Measurements from ENCODE around the gene HBG1.
"Not testable (repeated sequence)": the region's sequence is repeated elsewhere in the genome, so short reads cannot be mapped to it uniquely, and the experiment has no call there.

HBG1 gene

GRCh38 chr11:5252919-5253265 lies 3.2 kb upstream of the HBG1 start:
- TF ChIP-seq CTCF (IDR thresholded peaks at IDR 0.05; ENCODE audit: insufficient read depth, low read depth, low read length, missing control alignments) = no peak
- DNase-seq (ENCODE audit: low read depth) = no peak
- no peak overlapping the region for H3K4me3 ChIP-seq (ENCODE audit: low read depth, low read length)

- H3K4me3 ChIP-seq (ENCODE audit: low read depth, low read length) = no peak overlapping the region
- TF ChIP-seq CTCF (IDR thresholded peaks at IDR 0.05; ENCODE audit: insufficient read depth, low read depth, low read length, missing control alignments) = no peak
- DNase-seq (ENCODE audit: low read depth) = no peak
Observed at GRCh38 chr11:5252192-5252918, 2.7 kb upstream of the HBG1 start.

GRCh38 chr11:5251746-5252145 lies 2.1 kb upstream of the HBG1 start:
- no peak for TF ChIP-seq CTCF (IDR thresholded peaks at IDR 0.05; ENCODE audit: insufficient read depth, low read depth, low read length, missing control alignments)
- DNase-seq (ENCODE audit: low read depth) = no peak
- H3K4me3 ChIP-seq (ENCODE audit: low read depth, low read length) = no peak overlapping the region

GRCh38 chr11:5250543-5251204 lies 1.0 kb upstream of the HBG1 start:
- DNase-seq (ENCODE audit: low read depth) = no peak
- no peak for TF ChIP-seq CTCF (IDR thresholded peaks at IDR 0.05; ENCODE audit: insufficient read depth, low read depth, low read length, missing control alignments)
- H3K4me3 ChIP-seq (ENCODE audit: low read depth, low read length) = no peak overlapping the region

- not testable (repeated sequence) for H3K4me3 ChIP-seq (ENCODE audit: low read depth, low read length); DNase-seq (ENCODE audit: low read depth)
Observed at GRCh38 chr11:5248498-5248897, 1.2 kb downstream of the HBG1 start.

GRCh38 chr11:5247472-5248192 lies 2.0 kb downstream of the HBG1 start:
- no peak for DNase-seq (ENCODE audit: low read depth)
- no peak overlapping the region for H3K4me3 ChIP-seq (ENCODE audit: low read depth, low read length)
- TF ChIP-seq CTCF (IDR thresholded peaks at IDR 0.05; ENCODE audit: insufficient read depth, low read depth, low read length, missing control alignments) = no peak

GRCh38 chr11:5246772-5247471 lies 2.7 kb downstream of the HBG1 start:
- TF ChIP-seq CTCF (IDR thresholded peaks at IDR 0.05; ENCODE audit: insufficient read depth, low read depth, low read length, missing control alignments) = no peak
- DNase-seq (ENCODE audit: low read depth) = no peak
- H3K4me3 ChIP-seq (ENCODE audit: low read depth, low read length) = no peak overlapping the region

Data from GM12865 (cell line).